SW 1271 (cell line): Measurements from ENCODE around the gene ZRSR2.
"Not testable (repeated sequence)": the region's sequence is repeated elsewhere in the genome, so short reads cannot be mapped to it uniquely, and the experiment has no call there.

Source experiments
- DNase-seq, 2 experiments: peaks; one replicate each; lab custom pipeline; 2025; lab: John Stamatoyannopoulos, UW

The ZRSR2 gene

DNA sequence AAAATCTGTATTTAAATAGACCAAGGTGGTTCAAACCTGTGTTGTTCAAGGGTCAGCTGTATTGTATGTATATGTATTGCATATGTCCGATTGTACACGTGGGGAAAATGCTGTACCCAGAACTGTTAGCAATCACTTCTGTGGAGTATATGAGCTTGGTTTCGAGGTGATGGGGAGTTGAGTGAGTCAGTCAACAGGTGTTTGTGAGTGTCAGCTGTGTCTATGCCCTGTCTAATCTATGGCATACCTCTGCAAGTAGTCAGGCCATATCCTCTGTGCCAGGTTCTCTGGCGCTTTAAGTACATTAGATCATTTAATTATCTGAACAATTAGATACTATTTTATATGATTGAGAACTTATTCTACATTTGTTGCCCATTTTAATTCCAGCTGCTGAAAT lies 7.4 kb downstream of the ZRSR2 start:
- DNase-seq, result no peak

GRCh38 chrX:15804563-15804962 lies 14.3 kb downstream of the ZRSR2 start:
- DNase-seq, result no peak

GRCh38 chrX:15808254-15808653 lies 18.0 kb downstream of the ZRSR2 start:
- DNase-seq, result no peak

GRCh38 chrX:15812192-15812938 lies 22.1 kb downstream of the ZRSR2 start:
- no peak for DNase-seq

DNA sequence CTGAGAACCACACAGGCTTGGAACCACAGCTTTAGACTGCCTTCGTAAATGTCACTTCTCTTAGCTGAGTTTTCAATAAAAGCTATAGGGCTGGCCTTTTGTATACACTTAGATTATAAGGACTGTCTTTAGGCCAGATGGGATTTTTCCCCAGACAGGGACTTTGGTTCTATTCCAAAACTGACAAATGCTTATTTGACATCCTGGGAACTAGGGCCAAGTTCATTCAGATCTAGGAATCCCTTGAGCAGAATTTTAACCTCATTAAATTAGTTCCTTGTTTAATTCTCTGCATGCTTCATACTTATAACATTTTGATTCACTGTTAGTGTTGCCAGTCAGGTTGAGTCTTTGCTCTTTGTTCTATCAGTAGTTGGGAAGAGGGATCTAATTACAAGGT lies 23.1 kb downstream of the ZRSR2 start:
- no peak for DNase-seq

DNA sequence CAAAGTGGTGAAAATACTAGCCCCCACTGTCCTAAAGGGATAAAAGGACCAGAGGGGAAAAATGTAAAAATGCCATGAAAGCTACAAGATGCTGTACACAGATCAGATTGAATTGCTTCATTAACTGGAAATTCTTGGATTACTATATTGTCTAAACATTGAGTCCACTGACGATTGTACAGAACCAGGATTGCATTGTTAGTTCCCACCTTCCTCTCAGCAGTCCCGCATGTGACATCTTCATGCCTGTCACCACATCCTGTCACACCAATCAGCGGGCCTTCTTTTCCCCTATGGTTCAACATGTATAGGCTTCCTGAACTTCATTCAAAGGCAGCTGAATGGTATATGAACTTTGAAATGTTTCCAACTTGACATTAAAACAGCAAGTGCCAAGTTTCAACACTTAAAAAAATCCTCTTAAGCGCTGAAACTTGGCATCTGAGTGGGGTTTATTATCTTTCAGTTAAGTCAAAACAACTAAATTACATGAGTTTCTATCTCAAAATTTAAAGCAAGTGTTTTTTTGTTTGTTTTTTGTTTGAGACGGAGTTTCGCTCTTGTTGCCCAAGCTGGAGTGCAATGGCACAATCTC lies 24.6 kb downstream of the ZRSR2 start:
- no peak for DNase-seq

- DNase-seq, result no peak
Observed at GRCh38 chrX:15815779-15816437, 25.6 kb downstream of the ZRSR2 start.

- DNase-seq, result no peak
Observed at GRCh38 chrX:15816438-15816809, 26.1 kb downstream of the ZRSR2 start.

DNA sequence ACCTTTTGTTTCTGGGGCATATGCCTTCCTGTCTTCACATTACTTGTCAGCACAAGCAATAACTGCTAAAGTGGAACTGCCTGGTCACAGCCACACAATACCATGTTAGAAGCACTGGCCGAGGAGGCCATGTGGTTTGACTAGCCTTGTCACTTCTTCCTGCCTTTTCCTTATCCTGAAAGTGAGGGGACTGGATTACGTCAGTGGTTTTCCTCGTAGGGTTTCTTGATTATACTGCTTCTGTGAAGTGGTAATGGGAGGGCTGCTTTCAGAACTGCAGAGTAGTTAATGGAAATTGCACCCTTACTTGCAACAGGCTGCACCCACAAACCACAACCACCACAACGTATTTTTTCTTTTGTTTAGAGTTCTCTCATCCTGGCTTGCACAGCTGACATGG lies 26.6 kb downstream of the ZRSR2 start:
- no peak for DNase-seq

DNA sequence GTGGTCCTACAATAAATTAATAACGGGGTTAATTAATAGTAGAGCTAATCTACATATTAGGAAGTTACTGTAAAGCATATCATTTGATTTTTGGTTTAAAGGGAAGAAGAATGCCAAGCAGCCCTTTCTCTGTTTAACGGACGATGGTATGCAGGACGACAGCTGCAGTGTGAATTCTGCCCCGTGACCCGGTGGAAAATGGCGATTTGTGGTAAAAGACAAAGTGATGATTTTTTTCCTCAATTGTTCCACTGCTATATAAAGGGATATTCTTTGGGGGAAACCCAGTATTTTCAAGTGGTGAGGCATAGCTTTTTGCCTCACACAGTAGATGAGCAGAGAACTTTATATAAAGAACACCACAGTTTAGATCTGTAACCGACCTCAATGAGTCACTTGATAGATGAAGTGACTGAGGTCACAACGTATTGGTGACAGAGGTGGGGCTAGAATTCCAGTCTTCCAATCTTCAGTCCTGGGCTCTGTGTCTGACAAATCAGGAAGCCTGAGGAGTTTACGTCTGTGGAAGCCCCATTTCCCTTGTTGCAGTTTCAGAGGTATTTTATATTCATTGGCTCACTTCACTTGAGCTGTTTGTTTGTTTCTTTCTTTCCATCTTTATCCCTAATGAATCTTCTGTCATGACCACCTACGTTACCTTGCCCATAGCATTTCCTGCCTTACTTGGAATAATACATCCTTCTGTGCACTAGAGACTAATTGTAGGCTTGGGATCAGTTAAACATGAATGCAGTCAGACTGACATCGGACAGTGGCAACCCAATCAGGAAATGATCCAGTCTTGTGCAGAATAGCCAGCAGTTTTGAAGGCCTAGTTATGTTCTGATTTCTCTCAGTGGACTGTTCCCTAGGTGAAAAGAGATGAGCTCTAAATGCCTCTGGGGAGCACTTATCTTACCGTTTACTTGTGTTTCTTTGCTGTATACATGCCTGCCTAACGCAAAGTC lies 30.1 kb downstream of the ZRSR2 start:
- DNase-seq, result no peak

DNA sequence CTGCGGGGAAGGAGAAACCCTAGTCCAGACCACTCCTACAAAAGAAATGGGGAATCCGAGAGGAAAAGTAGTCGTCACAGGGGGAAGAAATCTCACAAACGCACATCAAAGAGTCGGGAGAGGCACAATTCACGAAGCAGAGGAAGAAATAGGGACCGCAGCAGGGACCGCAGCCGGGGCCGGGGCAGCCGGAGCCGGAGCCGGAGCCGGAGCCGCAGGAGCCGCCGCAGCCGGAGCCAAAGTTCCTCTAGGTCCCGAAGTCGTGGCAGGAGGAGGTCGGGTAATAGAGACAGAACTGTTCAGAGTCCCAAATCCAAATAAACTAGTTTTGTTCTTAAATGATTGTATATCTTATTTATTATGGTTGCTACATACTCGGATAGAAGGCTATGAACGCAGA lies 32.6 kb downstream of the ZRSR2 start:
- no peak for DNase-seq

DNA sequence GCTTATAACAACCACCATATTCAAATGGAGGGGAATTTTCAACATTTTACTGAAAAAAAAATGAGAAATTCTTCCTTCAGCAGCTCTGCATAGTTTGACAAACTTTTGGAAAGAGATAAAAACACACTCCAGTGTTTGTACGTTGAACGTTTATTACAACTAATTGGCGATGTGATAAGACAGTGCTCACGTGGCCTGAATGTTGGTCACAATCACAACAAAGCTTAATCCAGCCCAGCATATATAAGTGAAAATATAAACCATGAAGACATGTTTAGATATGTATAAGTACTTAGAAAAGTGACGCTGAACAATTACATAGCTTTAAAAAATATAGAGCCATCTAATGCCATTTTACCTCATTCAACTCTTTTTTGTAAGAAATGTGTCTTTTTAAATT lies 35.7 kb downstream of the ZRSR2 start:
- DNase-seq, result no peak

GRCh38 chrX:15829217-15829616 lies 38.9 kb downstream of the ZRSR2 start:
- no peak for DNase-seq

DNA sequence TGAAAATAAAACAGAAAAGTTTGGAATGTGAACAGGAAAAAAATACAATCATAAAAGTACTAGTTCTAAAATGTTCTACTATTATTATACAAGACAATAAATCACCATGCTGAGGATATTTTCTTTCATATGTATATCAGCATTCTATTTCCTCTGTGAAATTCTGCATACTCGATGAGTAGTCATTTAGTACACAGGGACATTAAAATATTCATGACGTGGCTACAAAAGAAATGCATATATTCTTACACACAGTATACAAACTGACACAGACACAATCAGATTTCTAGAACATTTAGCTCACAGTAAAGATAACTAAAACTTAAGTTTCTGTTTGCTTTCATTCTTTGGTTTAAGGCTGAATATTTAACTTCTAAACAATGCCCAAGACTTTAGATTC lies 41.1 kb downstream of the ZRSR2 start:
- DNase-seq, result not testable (repeated sequence)

- DNase-seq, result no peak
Observed at GRCh38 chrX:15834053-15834452, 43.8 kb downstream of the ZRSR2 start.

DNA sequence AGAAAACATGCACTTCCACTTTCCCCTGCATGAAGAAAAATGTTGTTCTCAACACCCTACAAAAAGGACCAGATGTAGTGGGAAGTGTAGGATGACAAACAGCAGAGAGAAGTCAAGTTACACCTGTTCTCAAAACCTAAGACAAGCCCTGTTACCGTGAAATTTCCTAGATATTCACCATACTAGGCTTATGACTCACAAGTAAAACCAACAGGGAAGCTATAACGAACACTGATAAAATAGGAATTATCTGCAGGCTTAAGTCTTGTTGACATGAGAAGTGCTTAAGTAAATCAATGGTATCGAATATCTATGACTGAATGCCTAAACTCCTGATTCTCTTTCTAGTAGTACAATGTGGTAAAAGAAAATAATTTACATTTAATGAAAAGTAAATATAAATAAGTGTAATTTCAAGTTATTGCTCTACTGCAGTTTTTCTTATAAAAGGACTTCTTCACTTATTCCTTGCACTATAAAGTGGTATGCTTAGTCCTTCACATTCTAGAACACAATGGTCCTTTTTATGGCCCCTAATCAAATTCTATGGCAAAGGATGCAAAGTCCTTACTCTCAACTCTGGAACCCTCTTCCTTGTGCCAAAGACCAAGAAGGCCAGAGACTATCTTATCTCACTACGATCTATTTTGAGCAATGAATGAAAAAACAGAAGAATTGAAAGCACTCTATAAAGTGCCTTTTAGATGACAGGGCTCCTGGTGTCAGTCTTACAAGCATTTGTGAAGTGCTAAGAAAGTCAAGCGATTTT lies 44.7 kb downstream of the ZRSR2 start:
- no peak for DNase-seq

- no peak for DNase-seq
Observed at GRCh38 chrX:15838017-15838416, 47.7 kb downstream of the ZRSR2 start.

DNA sequence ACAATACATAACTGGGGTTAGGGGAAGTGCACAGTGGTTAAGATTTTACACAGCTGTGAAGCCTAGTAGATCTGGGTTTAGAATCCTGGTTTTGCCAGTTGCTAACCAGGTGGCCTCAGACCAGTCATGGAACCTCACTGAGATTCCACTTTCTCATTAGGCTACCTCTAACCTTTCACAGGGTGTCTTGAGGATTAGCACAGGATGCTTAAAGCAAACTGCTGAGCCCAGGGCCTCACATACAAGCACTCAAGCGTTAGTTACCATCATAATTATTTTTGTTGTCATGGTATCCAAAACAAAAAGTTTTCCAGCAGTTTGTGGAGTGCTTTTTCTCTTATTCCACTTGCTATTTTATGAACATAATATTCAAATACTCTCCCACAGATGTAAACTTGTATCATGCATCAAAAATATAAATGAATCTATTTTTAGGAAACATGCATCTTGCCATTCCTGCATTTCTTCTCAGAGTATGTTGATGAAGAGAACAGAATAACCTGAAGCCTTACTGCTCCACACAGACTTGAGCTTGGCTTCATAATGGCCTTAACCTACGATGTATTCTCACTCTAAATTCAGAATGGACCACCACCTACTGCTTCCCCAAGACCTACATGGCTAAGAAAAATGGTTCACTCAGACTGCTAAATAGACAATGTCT lies 51.7 kb downstream of the ZRSR2 start:
- DNase-seq, result no peak

DNA sequence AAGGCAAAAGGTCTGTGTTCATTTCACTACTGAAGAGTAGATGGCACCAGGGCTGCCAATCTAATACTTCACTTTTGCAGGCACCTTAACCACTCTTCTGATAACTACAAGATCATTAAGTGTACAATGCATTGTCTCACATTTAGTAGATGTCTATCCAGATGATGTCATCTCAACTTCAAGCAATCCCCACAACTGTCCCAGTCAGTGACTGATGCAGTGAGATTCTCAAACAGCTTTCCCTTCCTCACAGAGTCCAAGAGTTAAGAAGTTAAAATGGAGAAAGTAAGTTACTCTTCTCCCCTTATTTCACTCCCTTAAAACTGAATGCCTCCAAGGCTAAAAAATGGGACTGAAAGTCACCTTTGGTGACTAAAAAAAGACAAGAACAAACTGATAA lies 53.7 kb downstream of the ZRSR2 start:
- DNase-seq, result no peak

DNA sequence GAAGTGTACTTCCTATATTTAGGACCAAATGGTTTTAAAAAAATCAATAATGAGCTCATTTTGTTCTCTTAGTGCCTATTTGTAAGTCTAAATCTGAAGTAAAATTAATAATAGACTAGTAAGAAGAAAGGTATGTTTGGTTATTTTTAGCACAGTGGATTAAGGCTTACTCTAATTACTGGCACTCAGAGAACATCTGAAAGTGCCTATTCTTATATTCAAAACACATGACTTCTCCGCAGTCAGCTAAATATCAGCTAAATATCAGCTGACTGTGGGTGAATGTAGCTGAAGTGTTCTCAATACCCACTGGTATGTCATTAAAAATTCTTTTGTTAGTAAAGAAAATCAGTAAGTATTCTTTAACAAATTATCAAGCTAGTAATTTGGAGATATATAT lies 58.3 kb downstream of the ZRSR2 start:
- DNase-seq, result no peak

DNA sequence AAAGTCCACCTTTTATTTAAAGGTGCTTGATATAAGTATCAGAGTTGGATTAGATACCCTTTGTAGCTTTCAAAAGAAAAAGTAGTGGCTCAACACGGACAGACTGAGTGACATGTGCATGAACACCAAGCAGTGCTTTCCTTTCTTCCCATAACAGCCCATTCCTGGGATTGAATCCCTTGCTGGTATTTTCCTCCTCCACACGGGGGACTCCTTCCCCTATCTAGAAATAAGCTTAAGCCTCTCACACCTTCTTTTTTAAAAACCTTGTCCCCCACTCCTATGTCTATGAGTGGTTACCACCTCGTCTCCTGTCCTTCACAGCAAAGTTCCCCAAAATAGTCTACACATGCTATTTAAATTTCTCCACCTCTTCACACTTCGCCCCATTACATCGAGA lies 59.3 kb downstream of the ZRSR2 start:
- no peak for DNase-seq
